Putamen (tissue), 1 donor: ENCODE measurements around the gene CCDC157.
A peak's percentile ranks its signal among the peaks of the same experiment; 100 is the strongest.
"Not testable (repeated sequence)": the region's sequence is repeated elsewhere in the genome, so short reads cannot be mapped to it uniquely, and the experiment has no call there.

ENCODE experiments used
- DNase-seq: peaks from one replicate; pipeline ENCODE4 v3.0.0-alpha.2; 2016; ENCODE audit warnings: low spot score

CCDC157 gene

DNA sequence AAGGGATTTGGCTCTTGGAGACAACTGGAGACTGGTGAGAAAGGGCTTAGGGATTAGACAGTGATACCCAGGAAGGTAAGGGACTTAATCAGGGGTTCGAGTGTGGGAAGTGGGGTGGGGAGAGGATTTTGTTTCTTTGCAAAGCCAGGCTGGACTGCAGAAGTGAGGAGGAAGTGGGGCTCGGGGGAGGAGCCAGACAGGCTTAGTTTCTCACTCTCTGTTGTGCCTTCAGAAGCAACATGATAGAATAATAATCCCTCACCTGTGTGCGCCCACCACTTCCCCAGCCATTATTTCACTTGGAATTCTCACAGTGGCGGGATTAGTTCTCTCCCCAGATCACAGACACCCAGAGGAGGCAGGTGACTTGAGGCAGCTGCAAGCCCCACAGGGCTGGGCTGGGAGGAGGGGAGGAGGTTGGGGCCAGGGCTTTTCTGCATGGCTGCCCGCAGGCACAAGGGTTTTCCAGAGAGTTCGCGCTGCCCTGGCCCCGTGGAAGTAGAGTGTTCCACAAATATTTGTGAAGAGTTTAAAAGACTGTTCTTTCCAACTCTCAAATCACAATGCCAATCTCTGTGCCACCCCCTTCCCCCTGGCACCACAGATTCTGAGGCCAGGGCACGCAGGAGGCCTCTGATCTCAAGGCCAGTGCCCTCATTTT lies 36.0 kb downstream of the CCDC157 start:
- DNase-seq: no peak

GRCh38 chr22:30393322-30393680 lies 36.5 kb downstream of the CCDC157 start:
- no peak for DNase-seq

- no peak for DNase-seq
These were observed 37.1 kb downstream of the CCDC157 start for GRCh38 chr22:30393885-30394284.

DNA sequence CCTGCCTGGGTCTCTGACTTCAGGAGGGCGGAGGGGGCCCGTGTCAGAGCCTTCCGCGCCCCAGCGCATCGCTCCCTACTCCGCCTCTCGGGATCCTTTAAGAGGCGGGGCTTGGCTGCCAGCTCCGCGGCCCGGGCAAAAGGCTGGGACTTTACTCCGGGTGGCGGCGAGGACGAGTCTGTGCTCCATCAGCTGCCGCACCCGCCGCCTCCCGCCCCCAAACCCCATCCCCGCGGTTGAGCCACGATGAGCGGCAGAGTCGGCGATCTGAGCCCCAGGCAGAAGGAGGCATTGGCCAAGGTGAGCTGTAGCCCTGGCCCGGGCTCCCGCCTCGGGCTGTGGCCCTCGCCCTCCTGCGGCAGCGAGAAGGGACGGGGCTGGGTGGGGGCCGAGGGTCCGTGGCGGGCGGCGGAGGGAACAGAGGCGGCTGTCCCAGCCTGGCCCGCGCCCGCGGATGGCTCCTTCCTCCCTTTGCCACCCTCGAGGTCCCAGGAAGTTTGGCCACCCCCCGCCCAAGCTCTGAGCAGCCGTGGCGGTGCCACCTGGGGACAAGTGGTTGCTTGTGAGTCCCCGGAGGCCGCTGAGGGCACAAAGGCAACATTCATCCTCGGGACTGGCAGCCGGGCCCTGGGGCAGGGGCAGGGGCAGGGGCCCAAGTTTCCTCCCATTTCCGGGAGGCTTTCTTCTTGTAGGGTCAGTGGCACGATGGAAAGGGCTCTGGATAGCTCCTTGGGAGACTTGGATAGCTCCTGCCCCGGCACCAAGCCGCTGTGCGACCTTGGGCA lies 40.3 kb downstream of the CCDC157 start, which contains the start of gene SEC14L2:
TSS of gene SEC14L2 (plus strand) at position 148 of the 785 bp plus-strand sequence. CDS start at position 247, 99 bp downstream.
- DNase-seq: peak; percentile 75

GRCh38 chr22:30397656-30398635 lies 41.1 kb downstream of the CCDC157 start:
- DNase-seq: no peak

- DNase-seq: no peak
These were observed 42.2 kb downstream of the CCDC157 start for GRCh38 chr22:30398685-30399680.

GRCh38 chr22:30399718-30400117 lies 42.9 kb downstream of the CCDC157 start:
- DNase-seq: no peak

DNA sequence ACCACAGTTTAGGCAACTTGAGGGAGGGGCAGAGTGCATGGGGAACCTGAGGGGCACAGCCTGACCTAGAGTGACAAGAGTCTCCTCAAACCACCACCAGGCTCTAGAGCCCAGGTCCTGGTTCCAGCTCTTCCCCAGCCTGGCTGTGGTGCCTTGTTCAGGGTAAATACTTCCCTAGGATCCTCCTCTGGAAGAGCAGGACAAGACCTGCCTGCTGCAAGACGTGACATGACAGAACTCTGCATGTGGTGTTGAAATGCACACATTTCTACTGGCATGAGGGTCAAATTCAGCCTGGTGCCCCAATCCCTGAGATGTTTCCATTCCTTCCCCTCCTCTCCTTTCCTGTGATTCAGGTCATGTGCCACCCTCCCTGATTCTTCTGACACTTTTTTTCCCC lies 43.4 kb downstream of the CCDC157 start:
- DNase-seq: no peak

- not testable (repeated sequence) for DNase-seq
These were observed 44.2 kb downstream of the CCDC157 start for GRCh38 chr22:30401024-30401423.

DNA sequence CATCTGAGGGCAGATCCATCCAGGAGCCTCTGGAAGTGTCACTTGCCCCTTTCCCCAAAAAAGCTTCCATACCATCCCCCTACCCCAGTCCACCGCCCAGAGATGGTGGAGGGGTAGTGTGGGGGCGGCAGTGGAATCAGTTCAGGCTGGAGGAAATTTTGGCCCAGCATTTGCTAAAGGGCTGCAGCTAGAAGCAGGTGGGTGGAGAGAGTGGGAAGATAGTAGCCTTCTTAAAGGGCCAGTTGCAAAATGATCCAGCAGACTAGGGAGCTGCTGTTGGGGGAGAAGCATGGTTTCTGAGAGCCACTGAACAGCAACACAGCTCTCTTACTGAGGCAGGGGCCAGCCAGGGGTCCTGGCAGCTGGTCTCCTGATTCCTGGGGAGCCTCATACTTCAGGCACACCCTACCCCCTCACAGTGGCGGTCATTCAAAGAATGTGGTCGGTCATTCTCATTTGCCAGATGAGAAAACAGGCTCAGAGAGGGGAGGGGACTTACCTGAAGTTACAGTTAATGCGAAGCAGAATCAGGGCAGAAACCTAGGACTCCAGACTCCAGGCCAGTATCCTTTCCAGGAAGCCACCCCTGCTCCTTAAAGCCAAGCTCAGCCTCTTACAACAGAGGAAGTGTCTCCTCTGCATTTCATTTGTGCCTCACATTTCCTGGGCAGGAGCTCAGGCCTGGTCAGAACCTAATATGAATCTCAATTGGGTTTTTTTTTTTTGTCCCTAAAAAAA lies 45.4 kb downstream of the CCDC157 start:
- DNase-seq: no peak

DNA sequence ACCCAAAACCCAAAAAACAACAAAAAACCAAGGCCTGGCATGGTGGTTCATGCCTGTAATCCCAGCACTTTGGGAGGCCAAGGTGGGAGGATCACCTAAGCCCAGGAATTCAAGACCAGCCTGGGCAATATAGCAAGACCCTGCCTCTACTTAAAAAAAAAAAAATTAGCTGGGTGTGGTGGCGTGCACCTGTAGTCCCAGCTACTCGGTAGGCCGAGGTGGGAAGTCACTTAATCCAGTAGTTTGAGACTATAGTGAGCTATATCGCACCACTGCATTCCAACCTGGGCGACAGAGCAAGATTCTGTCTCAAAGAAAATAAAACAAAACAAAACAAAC lies 45.9 kb downstream of the CCDC157 start:
- not testable (repeated sequence) for DNase-seq

GRCh38 chr22:30404307-30404706 lies 47.5 kb downstream of the CCDC157 start:
- no peak for DNase-seq

DNA sequence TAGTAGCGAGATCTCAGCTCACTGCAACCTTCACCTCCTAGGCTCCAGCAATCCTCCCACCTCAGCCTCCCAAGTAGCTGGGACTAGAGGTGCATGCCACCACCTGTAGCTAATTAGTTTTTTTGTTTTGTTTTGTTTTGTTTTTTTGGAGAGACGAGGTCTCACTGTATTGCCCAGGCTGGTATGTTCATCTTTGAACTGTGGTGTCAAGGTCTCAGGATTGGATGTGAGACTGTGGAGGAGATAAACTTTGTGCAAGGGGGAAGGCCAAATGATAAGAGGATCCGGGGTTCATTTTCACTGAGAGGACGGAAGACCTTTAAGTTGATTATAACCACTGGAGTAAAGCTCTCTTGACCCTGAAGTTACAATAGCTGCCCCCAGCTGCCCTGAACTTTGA lies 48.9 kb downstream of the CCDC157 start:
- DNase-seq: no peak

GRCh38 chr22:30406400-30406799 lies 49.6 kb downstream of the CCDC157 start:
- DNase-seq: no peak

- DNase-seq: no peak
These were observed 51.7 kb downstream of the CCDC157 start for GRCh38 chr22:30408388-30409102.

DNA sequence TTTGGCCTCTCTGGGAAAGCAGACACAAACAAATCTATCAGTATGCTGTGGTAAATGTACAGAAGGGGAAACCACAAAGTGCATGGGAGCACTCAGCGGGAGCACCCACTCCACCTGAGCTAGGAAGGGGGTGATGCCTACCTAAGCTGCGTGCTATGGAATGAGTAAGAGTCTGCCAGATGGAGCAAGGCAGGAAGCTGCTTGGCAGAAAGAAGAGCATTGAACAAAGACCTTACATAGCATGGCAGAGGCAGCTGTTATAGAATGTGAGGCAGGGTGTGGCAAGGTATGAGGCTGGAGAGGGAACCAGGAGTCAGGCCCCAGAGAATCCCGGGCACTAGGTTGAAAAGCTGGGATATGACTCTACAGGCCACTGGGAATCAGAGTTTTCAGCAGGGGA lies 55.0 kb downstream of the CCDC157 start:
- DNase-seq: no peak

DNA sequence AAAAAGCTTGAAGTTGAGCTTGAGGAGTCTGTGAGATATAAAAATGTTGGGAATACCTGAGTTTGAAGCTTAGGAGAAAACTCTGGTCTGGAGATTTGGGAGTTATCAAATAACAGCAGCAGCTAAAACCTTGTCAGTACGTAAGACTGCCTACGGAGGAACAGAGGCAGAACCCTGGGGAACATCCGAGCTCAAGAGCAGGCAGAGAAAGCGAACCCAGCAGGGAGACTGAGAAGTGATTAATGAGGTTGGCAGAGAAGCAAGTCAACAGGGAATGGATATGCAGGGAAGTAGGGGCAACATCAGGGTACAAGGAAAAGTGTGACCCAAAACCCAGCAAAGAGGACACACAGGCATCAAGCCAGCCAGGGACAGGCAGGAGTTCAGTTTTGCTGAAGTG lies 56.2 kb downstream of the CCDC157 start:
- no peak for DNase-seq

DNA sequence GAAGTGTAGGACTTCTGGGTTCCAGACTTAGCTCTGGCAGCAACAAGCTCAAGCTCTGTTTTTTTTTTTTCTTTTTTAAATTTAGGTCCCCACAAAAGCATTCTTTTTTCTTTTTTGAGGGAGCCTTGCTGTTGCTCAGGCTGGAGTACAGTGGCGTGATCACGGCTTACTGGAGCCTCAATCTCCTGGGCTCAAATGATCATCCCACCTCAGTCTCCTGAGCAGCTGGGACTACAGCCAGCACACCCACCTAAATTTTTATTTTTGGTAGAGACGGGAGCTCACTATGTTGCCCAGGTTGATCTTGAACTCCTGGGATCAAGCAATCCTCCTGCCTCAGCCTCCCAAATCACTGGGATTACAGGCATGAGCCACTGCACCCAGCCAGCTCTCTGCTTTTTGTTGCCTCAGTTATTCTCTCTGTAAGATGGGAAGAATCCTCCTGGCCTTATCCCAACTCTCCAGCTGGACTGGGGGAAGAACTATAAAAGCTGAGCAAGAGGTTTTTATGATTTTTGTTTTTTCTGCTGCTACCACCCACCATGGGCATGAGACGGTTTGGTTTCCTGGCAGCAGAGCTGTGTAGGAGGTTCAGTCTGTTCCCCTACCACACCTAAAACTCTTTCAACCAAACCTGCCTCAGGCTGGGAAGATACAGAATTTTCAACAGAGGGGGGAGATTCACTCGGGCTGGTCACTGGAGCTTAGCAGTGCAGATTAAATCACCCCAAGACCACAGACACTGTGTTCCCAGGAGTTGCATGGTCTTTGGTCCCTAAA lies 57.1 kb downstream of the CCDC157 start:
- no peak for DNase-seq

DNA sequence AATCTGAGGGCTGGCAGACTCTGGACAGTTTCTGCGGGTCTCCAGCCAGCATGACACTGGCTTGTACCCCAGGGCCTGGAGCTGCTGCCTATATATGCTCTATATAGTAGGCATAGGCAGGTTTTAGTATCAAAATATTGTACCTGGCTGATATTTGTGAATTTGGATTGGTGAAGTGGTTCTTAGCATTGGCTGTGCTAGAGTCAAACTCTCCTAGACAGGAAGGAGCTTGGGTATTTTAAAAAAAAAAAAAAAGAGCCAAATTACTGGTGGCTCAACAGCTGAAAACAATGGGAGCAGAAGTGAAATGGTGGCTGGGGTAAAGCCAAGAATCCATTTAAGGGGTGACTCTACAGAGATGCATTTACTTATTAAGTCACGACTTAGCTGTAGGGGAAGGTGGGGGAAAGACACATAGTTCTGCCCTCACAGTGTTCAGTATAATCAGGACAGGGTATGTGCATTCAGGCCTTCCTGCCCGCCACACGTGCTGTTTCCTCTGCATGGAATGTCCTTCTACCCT lies 57.8 kb downstream of the CCDC157 start:
- DNase-seq: no peak
